WERI-Rb-1 (cell line): ENCODE data around the gene SQSTM1.

Source experiments
- DNase-seq: peaks from one replicate; pipeline ENCODE4 v3.0.0-alpha.2; 2020
- H3K27ac ChIP-seq: fragments of 250-450 bp; sonication (Bioruptor Pico); 2 replicates; pipeline ENCODE4 v1.5.1; 2020; ENCODE audit warnings: mild to moderate bottlenecking, moderate library complexity
- H3K27me3 ChIP-seq: fragments of 250-450 bp; sonication (Bioruptor Pico); 2 replicates; pipeline ENCODE4 v1.5.1; 2021; ENCODE audit warnings: mild to moderate bottlenecking, low read depth, moderate library complexity; ENCODE audit not compliant: insufficient read depth, severe bottlenecking
- H3K36me3 ChIP-seq: fragments of 250-450 bp; sonication (Bioruptor Pico); 2 replicates; pipeline ENCODE4 v1.5.1; 2020; ENCODE audit warnings: mild to moderate bottlenecking, moderate library complexity
- H3K4me3 ChIP-seq: 2 replicates; pipeline ENCODE4 v1.5.1; 2011; ENCODE audit warnings: low read depth, mild to moderate bottlenecking, control low read depth, low read length
- H3K9me3 ChIP-seq: fragments of 250-450 bp; sonication (Bioruptor Pico); 2 replicates; pipeline ENCODE4 v1.5.1; 2021; ENCODE audit warnings: mild to moderate bottlenecking, moderate library complexity; ENCODE audit not compliant: severe bottlenecking
- CTCF ChIP-seq: IDR thresholded peaks from 2 replicates; pipeline ENCODE4 v1.5.1; 2011; ENCODE audit warnings: low read depth, mild to moderate bottlenecking, control low read depth, inconsistent platforms, low read length

Gene SQSTM1

GRCh38 chr5:179864686-179865085, 44.0 kb downstream of the SQSTM1 start:
- H3K27ac ChIP-seq = no peak overlapping the region
- H3K27me3 ChIP-seq = no peaks in the 10 kb centered on the region
- H3K36me3 ChIP-seq = no peaks in the 10 kb centered on the region
- H3K9me3 ChIP-seq = no peaks in the 10 kb centered on the region
- no peak for TF ChIP-seq CTCF
- DNase-seq = no peak
- no peak overlapping the region for H3K4me3 ChIP-seq

GRCh38 chr5:179865491-179866240, 45.0 kb downstream of the SQSTM1 start:
- no peaks in the 10 kb centered on the region; the same call in 1 of the 2 replicates for H3K36me3 ChIP-seq
- no peak overlapping the region for H3K4me3 ChIP-seq
- H3K9me3 ChIP-seq = no peaks in the 10 kb centered on the region
- no peak overlapping the region for H3K27ac ChIP-seq
- no peak for TF ChIP-seq CTCF
- H3K27me3 ChIP-seq = no peaks in the 10 kb centered on the region
- DNase-seq = no peak

- no peak overlapping the region for H3K27ac ChIP-seq
- no peak for TF ChIP-seq CTCF
- H3K4me3 ChIP-seq = no peak overlapping the region
- no peaks in the 10 kb centered on the region for H3K9me3 ChIP-seq
- peaks cover 4% of the 10 kb centered on the region; the same call in 1 of the 2 replicates for H3K36me3 ChIP-seq
- no peak for DNase-seq
- H3K27me3 ChIP-seq = no peaks in the 10 kb centered on the region
These were observed 45.8 kb downstream of the SQSTM1 start for GRCh38 chr5:179866241-179867078.

DNA sequence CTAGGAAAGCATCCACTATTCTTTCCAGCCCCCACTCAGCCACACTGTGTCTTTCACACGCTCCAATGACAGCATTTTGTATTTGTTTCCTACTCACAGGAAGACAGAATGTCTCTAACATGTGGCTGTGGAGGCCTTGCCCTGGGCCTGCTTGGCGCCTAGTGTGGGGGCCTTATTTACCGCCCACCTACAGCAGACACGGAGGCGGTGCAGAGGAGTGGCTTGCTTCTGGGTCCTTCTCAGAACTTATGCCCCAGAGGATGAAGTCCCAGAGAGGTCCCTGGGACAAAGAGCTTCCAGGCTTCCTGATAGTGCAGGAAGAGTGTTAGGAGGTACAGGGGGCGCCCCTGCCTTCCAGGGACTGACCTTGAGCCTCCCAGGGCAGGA, 46.4 kb downstream of the SQSTM1 start:
- Histone ChIP-seq H3K27me3 (no peaks in the 10 kb centered on the region), H3K9me3 (no peaks in the 10 kb centered on the region), H3K27ac (no peak overlapping the region), H3K4me3 (no peak overlapping the region), H3K36me3 (peaks cover 4% of the 10 kb centered on the region; the same call in 1 of the 2 replicates)
- DNase-seq = no peak
- no peak for TF ChIP-seq CTCF

- H3K27me3 ChIP-seq = no peaks in the 10 kb centered on the region
- no peak overlapping the region for H3K27ac ChIP-seq
- H3K9me3 ChIP-seq = no peaks in the 10 kb centered on the region
- H3K4me3 ChIP-seq = no peak overlapping the region
- TF ChIP-seq CTCF = no peak
- peaks cover 4% of the 10 kb centered on the region; the same call in 1 of the 2 replicates for H3K36me3 ChIP-seq
- DNase-seq = no peak
These were observed 46.8 kb downstream of the SQSTM1 start for GRCh38 chr5:179867476-179867875.
